HG02884 (cell line): Measurements from ENCODE around the gene APBA3.
A peak's percentile ranks its signal among the peaks of the same experiment; 100 is the strongest.

Experiments used
- ATAC-seq: cut with Tn5 transposase; IDR thresholded peaks from one replicate; pipeline ENCODE4 v1.9.1; 2021; ENCODE audit warnings: mild to moderate bottlenecking, moderate library complexity; ENCODE audit not compliant: unreplicated experiment

The APBA3 gene, protein sequence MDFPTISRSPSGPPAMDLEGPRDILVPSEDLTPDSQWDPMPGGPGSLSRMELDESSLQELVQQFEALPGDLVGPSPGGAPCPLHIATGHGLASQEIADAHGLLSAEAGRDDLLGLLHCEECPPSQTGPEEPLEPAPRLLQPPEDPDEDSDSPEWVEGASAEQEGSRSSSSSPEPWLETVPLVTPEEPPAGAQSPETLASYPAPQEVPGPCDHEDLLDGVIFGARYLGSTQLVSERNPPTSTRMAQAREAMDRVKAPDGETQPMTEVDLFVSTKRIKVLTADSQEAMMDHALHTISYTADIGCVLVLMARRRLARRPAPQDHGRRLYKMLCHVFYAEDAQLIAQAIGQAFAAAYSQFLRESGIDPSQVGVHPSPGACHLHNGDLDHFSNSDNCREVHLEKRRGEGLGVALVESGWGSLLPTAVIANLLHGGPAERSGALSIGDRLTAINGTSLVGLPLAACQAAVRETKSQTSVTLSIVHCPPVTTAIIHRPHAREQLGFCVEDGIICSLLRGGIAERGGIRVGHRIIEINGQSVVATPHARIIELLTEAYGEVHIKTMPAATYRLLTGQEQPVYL

GRCh38 chr19:3761382-3762129 is at the start of gene APBA3:
Gene APBA3, minus strand, starts transcription at chr19:3761692. Its CDS starts 1,428 bp downstream, at chr19:3760264.
- ATAC-seq: peak; percentile 44

DNA sequence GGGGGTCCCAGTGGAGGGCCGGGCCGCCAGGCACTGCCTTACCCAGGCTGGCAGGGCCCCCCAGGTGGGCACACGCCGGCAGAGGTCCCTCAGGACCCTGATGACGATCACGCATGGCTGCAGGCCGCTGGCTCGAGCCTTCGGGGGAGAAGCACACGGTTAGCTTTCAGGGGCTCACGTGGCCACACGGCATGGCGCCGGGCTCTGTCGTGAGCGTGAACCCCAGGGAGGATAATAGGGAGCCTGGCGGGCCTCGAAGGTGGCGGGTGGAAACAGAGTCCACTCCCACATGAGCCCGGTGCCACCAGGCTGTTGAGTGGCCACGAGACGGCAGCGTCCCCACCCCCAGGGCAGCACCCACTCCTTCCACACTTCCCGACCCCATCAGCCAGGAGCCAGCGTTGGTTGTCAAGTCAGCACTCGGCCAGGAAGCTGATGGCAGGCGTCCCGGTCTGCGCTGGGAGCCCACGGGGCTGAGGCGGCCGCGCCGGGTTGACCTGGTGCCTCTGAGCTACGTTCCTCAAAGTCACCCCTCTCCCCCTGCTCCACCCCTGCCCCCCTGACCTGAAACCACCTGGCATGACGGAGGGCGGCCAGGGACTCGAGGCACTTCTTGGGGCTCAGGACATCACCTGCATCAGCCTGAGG is 49.3 kb upstream of the APBA3 start:
- ATAC-seq: no peak

DNA sequence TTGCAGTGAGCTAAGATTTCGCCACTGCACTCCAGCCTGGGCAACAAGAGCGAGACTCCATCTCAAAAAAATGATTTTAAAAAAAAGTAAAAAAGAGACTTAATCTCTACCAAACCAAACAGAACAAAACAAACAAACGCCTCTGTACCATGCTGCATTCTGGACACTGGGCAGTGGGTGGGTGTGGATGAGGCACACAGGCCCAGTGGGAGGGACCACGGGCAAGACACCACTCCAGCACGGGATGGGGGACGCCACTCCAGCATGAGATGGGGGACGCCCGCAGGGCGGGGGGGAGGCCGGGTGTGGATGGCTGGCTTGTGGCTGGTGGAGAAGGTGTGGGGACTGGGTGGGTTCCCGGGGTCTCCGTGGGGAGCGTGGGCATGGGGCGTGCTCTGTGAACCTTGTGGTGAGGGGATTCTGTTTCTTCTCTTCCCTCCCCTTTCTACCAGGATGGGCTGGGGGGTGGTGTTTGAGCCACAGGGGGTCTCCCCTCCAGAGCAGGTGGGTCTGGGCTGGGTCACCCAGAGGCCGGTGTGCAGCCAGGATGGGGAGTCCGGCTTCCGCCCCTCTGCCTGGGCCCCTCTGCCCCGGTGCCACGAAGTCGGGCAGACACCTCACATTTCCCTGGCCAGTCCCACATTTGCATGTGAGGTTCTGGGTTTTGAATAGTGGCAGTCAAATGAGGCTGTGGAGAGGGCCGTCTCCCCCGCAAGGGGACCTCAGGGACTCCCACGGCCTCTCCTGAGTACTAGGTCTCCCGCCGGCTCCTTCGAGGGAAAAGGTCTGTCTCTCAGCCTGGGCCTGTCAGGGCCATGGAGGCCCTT is 48.6 kb upstream of the APBA3 start:
- ATAC-seq: no peak

DNA sequence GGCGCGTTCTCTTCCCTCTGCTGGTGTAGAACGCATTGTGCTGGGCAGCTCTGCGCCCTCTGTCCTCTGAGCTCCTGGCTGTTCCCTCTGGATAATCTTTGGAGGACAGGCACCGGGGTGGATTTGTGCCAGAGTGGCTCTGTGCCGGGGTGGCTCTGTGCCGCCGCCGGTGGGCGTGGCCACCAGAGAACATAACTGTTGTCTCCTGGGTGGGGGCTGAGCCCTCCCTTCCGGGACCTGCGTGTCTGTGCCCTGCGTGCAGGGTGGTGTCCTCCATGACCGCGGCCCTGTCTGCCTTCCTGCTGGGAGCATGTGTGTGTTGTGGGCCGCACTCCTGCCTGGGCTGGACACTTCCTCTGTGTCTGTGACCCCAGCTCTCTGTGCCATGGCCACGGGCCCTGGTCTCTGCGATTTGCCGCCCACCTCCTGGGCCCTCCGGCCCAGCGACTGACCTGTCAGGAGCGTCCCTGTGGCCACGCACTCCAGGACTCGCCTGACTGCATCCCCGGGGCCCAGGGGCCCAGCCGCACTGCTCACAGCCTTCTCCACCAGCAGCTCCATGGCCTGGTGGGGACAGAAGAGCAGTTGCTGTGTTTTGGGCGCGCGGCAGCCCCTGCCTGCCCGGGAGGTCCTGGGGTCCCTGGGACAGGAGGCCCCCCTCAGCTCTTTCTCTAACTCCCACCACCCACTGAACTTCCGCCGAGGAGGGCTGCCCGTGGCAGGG is 47.1 kb upstream of the APBA3 start:
- ATAC-seq: no peak

DNA sequence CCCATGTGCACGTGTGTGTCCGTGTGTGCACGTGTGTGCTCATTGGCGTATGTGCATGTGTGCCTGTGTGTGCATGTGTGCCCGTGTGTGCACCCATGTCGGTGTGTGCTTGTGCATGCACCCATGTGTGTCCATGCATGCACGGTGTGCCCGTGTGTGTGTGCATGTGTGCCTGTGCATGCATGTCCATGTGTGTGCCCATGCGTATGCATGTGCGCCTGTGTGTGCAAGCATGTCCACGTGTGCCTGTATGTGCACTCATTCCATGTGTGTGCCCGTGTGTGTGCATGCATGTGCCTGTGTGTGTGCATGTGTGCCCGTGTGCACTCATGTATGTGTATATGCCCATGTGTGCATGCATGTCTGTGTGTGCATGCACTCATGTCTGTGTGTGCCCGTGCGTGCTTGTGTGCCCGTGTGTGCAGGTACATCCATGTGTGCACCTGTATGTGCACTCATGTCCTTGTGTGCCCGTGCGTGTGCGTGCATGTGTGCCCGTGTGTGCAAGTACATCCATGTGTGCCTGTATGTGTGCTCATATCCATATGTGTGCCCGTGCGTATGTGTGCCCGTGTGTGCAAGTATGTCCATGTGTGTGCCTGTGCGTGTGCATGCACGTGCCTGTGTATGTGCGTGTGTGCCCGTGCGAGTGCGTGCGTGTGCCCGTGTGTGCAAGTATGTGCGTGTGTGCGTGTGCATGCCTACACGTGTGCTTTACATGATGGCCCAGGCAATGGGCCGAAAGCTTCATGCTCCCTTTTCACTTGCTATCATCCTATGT is 46.3 kb upstream of the APBA3 start:
- ATAC-seq: no peak

DNA sequence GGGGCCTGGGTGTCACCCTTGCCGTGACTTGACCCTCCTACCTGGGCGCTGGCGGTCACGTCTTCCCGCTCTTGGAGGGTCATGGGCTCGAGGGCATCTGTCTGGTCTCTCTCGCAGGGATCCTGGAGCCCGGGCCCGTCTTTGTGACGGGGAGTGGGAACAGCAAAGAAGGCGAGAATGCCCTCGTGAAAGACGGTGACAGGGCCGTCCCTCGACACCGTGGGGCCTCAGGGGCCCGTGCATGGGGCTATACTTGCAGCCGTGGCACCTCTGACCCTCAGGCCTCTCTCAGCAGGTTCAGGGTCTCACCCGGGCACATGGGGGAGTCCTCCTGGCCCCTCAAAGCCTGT is 45.6 kb upstream of the APBA3 start:
- no peak for ATAC-seq

DNA sequence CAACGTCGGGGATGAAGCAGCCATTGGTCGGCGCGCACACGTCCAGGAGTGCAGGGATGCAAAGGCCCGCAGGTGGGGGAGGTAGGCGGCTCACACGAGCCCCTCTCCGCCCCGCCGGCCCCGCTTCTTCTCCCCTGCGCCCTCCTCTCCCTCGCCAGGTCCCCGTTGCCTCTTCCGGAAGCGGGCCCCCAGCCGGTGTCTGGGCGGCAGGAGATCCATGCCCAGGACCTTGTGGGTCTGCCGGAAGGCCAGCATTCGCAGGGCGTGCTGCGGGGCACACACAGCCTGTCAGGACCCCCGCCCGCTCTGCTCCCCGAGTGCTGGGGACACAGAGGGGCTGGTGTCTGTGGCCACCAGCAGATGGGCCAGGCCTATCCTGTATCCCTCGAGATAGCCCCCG is 44.4 kb upstream of the APBA3 start:
- ATAC-seq: no peak

DNA sequence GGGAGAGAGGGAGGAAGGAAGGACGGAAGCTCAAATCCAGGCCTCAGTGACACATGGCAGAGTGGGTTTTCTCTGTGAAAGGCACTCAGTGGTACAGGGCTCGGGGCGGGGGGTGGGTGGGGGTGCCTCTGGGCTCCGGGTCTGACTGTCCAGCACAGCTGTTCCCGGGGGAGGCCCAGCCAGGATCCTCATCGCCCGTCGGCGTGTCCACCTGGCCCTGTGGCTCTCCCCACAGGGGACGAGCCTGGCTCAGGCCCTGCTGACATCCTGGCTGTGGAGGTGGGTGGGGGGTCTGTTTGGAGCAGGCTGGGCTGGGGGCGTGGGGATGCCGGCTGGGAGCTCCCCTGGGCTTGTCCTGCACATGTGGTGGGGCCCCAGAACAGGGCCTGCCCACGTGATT is 42.9 kb upstream of the APBA3 start:
- ATAC-seq: no peak

DNA sequence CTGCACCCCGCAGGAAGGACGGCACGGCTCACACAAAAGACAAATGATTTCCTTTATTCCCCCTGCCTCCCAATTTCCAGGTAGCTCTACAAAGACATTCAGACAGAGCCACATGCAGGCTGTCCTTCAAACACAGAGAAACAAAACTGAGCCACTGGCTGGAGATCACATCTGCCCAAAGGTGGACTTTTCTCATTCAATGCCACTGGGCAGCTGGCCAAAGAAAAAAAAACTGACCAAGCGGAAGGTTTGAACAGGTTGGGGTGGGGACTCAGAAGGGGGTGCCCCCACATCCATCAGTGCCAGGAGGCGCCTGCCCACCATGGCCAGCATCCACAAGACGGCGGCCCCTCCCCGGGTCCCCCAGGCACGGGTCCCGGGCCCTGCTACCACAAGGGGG is 42.5 kb upstream of the APBA3 start:
- no peak for ATAC-seq

DNA sequence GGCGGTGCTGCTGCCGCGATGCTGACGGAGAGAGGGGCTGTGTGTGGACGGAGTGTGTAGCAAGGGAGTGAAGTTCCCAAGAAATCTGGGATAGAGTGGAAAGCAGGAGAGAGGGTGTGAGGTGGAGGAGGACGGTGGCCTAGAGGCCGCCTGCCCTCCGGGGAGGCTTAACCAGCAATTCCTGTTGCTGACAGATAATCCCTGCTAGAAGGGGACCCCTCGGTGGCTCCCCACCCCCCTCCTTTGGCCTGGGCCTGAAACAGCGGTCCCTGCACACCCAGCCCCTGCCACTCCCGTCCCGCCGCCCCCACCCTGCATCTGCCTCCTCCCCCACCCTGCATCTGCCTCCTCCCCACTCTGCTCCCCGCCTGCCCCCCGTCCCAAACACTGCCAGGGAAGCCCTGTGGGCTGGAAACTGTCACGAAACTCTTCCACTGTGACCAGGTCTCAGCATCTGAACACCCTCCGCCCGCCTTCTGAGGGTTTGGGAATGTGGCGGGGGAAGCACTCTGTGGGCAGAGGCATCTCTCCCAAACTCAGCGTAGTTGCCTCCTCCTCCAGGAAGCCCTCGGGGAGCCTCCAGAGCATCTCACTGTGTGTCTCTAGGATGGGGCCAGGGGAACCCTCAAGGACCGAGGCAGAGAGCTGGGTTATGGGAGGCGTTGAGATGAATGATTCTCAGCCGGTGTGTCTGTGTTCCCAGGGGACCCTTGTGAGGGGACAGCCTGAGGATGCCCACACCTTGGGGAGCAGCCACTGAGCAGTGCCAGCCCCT is 41.8 kb upstream of the APBA3 start:
- no peak for ATAC-seq

GRCh38 chr19:3801412-3802096 is 40.1 kb upstream of the APBA3 start:
- ATAC-seq: no peak

GRCh38 chr19:3800996-3801395 is 39.5 kb upstream of the APBA3 start:
- no peak for ATAC-seq

DNA sequence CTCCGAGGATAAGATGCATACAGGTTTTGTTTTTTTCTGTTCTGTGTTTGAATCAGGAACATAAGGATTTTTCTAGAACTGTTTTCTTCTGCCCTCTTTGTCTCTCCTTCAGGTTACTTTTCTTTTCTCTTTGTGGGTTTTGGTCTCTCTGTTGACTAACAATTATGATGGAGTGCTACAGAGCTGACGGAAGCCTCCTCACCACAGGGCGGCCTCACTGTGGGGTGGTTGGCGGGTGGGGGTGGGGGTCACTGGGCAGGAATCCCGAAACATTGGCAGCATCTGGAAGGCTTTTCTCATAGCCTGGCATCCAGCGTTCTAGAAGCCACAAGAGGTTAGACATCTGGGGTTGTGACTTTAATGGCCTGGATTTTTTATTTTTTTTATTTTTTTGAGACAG is 36.6 kb upstream of the APBA3 start:
- ATAC-seq: no peak

GRCh38 chr19:3796358-3796757 is 34.9 kb upstream of the APBA3 start:
- ATAC-seq: no peak

GRCh38 chr19:3793799-3794198 is 32.3 kb upstream of the APBA3 start:
- ATAC-seq: no peak

DNA sequence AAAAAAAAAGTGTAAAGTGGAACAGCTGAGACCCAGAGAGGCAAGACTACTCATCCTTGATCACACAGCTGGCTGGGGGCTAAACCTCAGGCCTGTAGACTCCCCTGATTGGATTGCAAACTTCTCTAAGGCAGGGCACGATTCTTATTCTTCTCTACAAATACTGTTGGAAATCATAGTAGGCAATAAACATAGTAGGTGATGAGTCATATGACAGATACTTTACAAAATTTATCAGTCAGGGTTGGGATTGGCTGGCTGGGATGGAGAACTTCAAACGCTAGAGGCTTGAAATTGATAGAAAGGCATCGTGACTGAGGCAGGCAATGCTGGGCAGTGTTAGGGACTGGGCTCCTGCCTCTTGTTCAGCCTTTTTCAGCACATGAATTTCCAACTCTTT is 30.6 kb upstream of the APBA3 start:
- no peak for ATAC-seq

GRCh38 chr19:3790941-3791340 is 29.4 kb upstream of the APBA3 start:
- ATAC-seq: no peak

GRCh38 chr19:3790209-3790734 is 28.8 kb upstream of the APBA3 start:
- no peak for ATAC-seq
